C4-2B (cell line): ENCODE data around the gene STAC2.

ENCODE experiments used
- H3K27ac ChIP-seq: fragments of 450-650 bp; 2 replicates; pipeline ENCODE4 v1.5.1; 2017
- ZFX ChIP-seq: fragments of 450-650 bp; IDR thresholded peaks from 2 replicates; pipeline ENCODE4 v1.6.1; 2017
- TF ChIP-seq, protein P1 (sequence below): fragments of 450-650 bp; conservative IDR thresholded peaks from 2 replicates; pipeline ENCODE4 v1.5.1; 2017; ENCODE audit warnings: mild to moderate bottlenecking

Gene STAC2

DNA sequence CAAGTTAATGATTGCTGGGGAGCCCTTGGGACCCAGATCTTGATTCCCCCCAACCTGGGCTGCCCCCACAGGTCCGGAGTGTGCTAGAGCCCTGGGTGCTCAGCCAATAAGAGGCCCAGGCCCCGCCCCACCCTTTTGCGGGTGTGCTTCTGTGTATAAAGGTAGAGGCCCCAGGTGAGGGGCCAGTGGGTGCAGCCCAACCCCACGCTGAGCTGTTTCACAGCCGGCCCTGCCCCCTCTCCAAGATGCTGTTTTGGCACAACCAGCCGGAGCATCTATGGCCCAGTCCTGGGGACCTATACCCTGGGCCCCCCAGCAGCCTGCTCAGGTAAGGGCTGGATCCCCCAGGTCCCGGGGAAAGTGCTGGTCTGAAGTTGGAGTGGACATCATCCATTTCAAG is 11.8 kb upstream of the STAC2 start:
- no peak overlapping the region for H3K27ac ChIP-seq
- no peak for TF ChIP-seq ZFX
- TF ChIP-seq, protein P1, sequence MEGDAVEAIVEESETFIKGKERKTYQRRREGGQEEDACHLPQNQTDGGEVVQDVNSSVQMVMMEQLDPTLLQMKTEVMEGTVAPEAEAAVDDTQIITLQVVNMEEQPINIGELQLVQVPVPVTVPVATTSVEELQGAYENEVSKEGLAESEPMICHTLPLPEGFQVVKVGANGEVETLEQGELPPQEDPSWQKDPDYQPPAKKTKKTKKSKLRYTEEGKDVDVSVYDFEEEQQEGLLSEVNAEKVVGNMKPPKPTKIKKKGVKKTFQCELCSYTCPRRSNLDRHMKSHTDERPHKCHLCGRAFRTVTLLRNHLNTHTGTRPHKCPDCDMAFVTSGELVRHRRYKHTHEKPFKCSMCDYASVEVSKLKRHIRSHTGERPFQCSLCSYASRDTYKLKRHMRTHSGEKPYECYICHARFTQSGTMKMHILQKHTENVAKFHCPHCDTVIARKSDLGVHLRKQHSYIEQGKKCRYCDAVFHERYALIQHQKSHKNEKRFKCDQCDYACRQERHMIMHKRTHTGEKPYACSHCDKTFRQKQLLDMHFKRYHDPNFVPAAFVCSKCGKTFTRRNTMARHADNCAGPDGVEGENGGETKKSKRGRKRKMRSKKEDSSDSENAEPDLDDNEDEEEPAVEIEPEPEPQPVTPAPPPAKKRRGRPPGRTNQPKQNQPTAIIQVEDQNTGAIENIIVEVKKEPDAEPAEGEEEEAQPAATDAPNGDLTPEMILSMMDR = no peak

DNA sequence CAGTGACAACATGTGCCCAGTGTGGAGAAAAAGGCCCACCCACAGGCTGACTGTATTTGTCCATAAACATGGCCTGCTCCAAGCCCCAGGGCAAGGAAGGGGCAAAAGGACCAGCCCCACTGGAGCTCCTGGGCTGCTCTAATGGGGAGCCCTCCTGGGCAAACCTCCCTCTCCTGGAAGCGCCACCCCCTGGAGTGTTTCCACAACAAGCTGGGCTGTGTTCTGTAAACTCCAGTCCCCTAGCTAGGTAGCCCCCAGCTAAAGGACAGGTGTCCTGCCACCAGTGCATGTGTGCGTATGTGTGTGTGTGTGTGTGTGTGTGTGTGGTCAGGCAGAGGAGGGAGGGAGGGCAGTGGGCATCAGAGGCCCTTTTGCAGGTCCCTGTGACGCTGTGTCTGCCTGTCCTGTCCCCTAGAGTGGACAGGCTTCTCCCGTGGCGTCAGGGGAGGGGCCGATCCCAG is 11.3 kb upstream of the STAC2 start:
- TF ChIP-seq, protein P1 = no peak
- no peak for TF ChIP-seq ZFX
- no peak overlapping the region for H3K27ac ChIP-seq

DNA sequence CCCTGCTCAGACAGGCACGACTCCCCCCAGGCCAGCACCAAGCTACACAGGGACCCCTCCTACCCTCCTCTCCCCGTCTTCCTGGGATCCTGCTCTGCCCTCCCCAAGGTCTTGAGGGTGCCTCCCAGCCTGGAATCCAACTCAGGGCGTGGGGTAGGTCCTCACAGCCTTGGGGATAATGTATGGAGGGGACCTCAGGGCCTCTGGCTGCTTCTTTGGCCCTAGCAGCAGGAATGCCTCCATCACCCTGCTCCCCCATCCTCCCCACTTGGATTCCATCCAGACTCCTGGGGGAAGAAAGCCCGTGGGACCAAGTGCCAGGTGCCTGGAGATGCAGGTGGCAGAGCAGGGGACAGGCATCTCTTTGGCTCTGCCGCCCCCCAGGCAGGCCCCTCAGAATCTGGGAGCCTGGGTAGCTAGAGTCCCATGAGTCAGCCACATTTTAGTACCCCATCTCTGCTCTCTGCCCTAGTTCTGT is 10.7 kb upstream of the STAC2 start:
- no peak overlapping the region for H3K27ac ChIP-seq
- TF ChIP-seq, protein P1 = no peak
- TF ChIP-seq ZFX = no peak

DNA sequence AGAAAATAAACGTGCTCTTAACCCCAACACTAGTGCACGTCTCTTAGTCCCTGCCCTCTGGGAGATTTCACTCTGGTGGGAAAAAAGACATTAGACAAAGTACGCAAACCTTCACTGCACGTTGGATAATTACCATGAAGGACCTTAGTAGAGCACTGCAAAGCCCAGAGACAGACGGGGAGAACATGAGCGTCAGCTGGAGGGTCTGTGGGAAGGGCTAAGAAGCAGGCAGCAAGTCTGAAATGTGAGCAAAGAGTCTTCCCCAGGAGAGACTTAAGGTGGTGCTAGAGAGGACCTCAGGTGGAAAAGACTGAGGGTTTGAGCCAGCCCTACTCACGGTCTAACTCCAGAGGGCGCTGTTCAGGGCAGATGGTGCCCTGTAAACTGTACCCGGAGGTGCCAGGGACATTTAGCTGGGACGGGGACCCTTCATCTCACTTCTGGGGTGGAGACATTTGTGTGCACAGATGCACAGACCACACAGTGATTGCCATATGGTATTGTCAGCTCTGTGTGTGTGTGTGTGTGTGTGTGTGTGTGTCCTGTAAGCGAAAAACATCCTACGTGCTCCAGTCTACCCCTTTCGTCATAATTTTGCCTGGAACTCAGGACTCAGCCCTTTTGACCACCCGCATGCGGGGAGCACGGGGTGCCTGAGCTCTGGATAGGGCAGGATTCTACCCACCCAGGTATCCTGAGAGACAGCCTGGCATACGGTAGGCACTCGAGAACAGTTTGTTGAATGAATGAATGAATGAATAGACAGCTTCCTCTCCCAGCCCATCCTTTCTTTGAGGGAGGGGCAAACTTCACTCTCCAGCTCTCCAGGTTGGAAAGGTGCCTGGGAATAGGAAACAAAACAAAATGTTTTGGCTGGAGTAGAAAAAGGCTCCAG is 10.1 kb upstream of the STAC2 start:
- H3K27ac ChIP-seq = no peak overlapping the region
- no peak for TF ChIP-seq ZFX
- TF ChIP-seq, protein P1 = peak; percentile 97

DNA sequence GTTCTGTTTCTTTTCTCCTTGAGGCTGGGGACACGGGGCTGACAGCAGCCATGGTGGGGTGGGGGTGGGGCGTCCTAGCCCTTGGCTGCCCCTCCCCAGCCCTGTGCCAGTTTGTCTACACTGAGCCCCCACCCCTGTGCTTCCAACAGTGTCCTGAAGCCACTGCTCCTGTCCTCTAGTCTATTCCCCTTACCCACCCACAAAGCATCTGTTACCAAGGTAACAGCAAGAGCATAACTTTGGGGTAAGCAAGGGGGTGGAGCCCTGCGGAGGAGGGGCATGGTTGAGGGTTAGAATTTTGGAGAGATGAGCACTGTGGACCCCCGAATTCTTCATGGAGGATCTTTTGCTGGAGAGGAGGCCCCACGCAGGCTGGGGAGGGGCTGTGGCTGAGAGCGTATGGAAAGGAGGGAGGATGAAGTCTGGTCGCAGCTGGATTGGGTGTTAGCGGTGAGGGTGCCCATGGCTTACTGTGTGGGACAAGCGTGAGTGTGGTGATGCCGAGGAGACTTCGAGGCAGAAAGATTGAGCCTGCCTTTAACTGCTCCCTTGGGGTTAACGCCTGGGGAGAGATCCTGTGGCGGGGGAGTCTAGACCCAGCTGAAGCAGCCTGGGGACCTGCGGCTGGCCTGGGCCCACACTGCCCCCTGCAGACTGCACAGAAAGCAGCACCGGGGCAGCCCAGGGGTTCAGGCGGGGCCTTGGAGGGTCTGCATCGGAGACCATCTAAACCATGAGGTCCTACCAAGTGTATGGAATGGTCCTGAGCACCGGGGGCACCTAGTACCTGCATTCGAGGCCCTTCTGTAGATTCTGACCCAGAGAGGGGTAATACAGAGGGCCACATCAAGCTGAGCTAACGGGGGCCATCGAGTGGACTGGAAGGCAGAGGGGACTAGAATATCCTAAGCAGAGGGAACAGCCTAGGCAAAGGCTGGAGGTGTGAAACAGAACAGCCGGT is 6.1 kb upstream of the STAC2 start:
- TF ChIP-seq, protein P1 = peak; percentile 78
- TF ChIP-seq ZFX = no peak
- no peak overlapping the region for H3K27ac ChIP-seq

DNA sequence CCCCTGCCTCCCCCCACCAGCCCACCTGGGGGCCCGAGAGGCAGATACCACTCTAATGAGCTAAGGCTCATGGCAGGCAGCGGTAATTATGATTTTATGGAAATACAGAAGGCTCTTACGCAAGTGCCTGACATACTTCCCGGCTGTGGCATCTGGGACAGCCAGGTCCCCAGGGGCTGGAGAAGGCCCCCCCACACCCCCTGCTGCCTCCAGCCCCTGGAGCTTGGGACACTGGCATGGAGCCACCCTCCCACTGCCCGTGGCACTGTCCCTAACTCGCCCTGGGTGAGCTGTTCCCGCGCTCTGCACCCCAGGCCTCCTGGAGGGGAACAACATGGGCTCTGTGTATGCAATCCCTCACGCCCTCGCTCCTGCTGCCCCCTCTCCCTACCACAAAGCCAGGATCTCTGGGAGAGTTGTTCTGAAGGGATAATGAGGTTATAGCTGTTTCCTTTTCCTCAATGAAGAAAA is 5.4 kb upstream of the STAC2 start:
- no peak for TF ChIP-seq ZFX
- TF ChIP-seq, protein P1 = no peak
- no peak overlapping the region for H3K27ac ChIP-seq
